GM12873 (cell line): ENCODE measurements around the gene LHPP.

Source experiments
- TF ChIP-seq, protein P1 (sequence below): IDR thresholded peaks from 2 replicates; pipeline ENCODE4 v1.5.1; 2012; ENCODE audit warnings: low read depth, mild to moderate bottlenecking, moderate library complexity, low read length, control low read depth; ENCODE audit not compliant: insufficient read depth; ENCODE audit errors: missing control alignments

LHPP gene

DNA sequence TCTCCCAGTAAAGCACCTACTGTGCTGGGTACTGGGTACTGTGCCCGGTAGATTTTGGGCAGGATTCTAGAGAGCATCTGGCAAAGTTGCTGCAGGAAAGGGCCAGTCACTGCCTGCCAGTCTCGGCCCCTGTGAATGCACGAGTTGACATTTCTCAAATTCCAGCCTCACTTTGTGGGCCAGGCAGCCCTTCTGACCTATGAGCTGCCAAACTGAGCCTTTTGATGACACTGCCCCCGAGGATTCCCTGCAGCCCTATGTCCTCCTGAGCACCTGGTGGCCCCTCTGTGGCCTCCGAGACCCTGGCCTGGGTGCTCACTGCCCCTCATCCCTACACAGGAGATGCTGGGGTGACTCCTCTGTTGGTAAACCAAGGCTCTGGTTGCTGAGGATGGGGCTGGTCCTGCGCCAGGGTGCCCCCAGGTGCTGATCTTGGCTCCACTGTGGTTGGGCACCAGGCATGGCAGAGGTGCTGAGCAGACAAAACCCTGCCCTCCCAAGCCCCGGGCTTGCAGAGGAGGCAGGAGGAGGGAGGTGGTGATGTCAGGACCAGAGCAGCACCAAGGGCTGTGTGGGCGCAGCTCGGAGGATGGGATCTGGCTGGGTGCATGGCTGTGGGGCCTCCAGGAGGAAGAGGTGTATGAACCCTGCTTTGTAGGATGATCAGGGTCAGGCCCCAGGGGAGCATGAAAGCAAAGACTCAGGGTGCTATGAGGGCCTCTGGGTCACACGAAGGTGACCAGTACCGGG is 16.2 kb downstream of the LHPP start:
- TF ChIP-seq, protein P1, sequence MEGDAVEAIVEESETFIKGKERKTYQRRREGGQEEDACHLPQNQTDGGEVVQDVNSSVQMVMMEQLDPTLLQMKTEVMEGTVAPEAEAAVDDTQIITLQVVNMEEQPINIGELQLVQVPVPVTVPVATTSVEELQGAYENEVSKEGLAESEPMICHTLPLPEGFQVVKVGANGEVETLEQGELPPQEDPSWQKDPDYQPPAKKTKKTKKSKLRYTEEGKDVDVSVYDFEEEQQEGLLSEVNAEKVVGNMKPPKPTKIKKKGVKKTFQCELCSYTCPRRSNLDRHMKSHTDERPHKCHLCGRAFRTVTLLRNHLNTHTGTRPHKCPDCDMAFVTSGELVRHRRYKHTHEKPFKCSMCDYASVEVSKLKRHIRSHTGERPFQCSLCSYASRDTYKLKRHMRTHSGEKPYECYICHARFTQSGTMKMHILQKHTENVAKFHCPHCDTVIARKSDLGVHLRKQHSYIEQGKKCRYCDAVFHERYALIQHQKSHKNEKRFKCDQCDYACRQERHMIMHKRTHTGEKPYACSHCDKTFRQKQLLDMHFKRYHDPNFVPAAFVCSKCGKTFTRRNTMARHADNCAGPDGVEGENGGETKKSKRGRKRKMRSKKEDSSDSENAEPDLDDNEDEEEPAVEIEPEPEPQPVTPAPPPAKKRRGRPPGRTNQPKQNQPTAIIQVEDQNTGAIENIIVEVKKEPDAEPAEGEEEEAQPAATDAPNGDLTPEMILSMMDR, result no peak

DNA sequence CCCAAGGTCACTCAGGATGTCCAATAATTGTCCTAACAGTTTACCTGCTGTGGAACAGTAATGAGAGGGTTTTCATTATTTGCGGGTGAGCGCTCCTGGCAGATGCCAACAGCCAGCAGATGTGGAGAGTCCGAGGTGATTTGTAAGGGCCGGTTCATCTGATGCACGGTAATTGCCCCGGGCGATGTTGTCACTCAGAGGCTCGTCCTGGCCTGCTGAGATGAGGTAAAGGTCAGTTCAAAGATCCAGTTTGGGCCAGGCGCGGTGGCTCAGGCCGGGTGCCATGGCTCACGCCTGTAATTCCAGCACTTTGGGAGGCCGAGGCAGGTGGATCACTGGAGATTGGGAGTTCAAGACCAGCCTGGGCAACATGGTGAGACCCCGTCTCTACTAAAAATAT is 16.9 kb downstream of the LHPP start:
- TF ChIP-seq, protein P1, result no peak

DNA sequence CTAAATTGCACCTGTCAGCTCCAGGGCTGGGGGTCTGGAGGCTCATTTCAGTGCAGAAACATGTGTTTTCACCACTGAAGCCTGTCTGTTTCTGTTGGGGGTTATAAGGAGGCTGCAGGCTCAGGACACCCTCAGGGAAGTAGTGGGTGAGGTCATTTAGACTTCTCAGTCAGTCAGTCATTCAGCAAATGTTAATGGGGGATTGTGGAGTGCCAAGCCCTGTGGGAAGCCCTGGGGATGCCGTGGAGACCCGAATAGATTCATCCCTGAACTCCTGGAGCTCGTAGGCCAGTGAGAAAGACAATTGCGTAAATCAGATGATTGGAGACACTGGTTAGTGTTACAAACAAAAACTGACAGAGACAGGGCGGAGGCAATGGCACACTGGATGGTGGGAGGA is 19.2 kb downstream of the LHPP start:
- TF ChIP-seq, protein P1, result no peak

DNA sequence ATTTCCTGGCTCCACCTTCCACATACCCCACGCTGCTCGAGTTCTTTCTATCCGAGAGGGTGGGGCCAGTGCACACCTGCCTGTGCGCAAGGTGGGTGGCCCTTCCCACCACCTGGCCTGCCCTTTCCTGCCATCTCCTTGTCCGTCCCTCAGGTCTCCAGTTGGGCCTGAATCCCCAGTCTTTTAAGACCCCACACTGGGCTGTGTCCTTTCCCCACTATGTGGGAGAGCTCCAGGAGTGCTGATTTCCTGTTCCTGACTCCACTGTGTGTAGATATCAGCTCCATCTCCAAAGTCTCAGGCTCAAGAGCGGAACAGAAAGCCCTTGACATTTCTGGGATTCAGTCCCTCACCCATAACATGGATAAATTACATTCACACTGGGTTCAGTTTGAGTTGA is 20.1 kb downstream of the LHPP start:
- TF ChIP-seq, protein P1, result no peak

DNA sequence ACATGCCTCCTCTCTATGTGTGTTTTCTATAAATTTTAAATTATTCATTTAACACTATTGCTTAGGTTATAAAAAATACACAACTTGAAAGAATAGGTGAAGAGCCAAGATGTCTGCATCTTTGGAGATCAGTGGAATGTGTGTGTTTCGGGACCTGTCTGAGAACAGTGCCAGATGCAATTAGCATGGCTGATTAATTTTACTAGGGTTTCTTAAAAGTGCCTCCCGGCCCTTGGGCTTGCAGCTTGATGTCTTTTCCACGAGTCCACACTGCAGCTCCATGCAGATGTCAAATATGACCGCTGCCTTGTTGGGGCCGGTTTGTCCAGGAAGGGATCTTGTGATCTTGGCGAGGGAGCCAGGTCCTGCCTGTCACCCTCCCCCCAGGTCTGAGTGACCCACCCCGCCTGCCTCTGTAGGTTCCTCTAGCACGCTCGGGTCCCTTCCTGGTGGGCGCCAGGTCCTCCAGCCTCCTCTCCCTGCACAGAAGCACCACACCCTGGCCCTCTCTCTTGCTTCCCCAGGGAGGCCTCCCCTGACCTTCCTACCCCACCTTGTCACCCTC is 20.7 kb downstream of the LHPP start:
- TF ChIP-seq, protein P1, result no peak

DNA sequence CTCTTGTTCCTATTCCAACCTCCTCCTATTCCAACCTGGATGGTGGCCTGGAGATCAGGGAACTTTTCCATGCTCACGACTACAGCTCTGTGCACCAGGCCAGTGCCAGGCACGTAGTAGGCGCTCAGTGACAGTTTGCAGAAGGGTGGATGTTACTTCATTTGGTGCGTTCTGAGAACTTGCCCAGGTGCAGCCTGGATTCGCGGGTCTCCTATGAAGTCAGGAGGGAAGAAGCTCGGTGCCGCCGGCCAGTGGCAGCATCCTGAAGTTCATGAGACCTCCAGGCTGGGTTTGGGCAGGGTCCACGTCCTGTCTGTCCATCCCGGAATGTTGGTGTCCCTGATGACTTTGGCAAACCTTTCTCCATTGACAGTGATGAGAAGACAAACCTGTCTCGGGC is 21.3 kb downstream of the LHPP start:
- TF ChIP-seq, protein P1, result no peak

DNA sequence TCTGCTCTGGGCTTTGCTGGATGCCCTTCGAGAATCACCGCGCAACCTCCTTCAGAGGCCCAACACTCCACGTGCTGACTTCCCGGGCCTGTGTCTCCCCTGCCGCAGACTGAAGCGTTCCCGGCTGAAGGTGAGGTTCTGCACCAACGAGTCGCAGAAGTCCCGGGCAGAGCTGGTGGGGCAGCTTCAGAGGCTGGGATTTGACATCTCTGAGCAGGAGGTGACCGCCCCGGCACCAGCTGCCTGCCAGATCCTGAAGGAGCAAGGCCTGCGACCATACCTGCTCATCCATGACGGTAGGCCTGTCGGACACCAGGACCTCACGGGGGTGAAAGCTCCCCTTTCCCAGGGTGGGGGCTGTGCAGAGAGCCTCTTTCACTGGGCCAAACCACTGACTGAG is 22.4 kb downstream of the LHPP start:
- TF ChIP-seq, protein P1, result no peak
